WTC11 (cell line): Measurements from ENCODE around the gene CAMTA1. TPM values are rescaled to one million over a fixed set of nuclear protein-coding genes. Genes with fewer than 3 reads are reported as not detected.

Experiments
- ATAC-seq: fragments of 200-7000 bp; cut with Tn5 transposase; 2 replicates; pipeline ENCODE4 v1.10.0; 2021; ENCODE audit warnings: mild to moderate bottlenecking, moderate library complexity
- CTCF ChIA-PET: fragments of 300-600 bp; sonication (Branson Sonifier 250); formaldehyde crosslinking; loops from one replicate; lab custom pipeline; 2021; ENCODE audit warnings: antibody characterized with exemption; lab: Charles Lee
- POLR2A ChIA-PET: fragments of 350-600 bp; sonication (Branson Sonifier 250); formaldehyde crosslinking; loops from one replicate; lab custom pipeline; 2021; ENCODE audit warnings: antibody characterized with exemption; lab: Charles Lee
- DNase-seq: peaks from one replicate; pipeline ENCODE4 v3.0.0; 2021; ENCODE audit warnings: low spot score
- H3K27ac Mint-ChIP-seq: 2 replicates; pipeline ENCODE4 v1.8.0; 2021; ENCODE audit warnings: mixed read lengths
- H3K27me3 Mint-ChIP-seq: 2 replicates; pipeline ENCODE4 v1.8.0; 2021; ENCODE audit warnings: low read depth, mild to moderate bottlenecking, moderate library complexity, mixed read lengths
- H3K36me3 Mint-ChIP-seq: 2 replicates; pipeline ENCODE4 v1.8.0; 2021; ENCODE audit warnings: mixed read lengths
- H3K4me1 Mint-ChIP-seq: 2 replicates; pipeline ENCODE4 v1.8.0; 2022; ENCODE audit warnings: mixed read lengths
- H3K4me3 Mint-ChIP-seq: 2 replicates; pipeline ENCODE4 v1.8.0; 2021; ENCODE audit warnings: mild to moderate bottlenecking, moderate library complexity, mixed read lengths
- H3K9me3 Mint-ChIP-seq: 2 replicates; pipeline ENCODE4 v1.8.0; 2021; ENCODE audit warnings: mixed read lengths
- ATF3 ChIP-seq: sonication (generic); formaldehyde crosslinking; conservative IDR thresholded peaks from 2 replicates; pipeline ENCODE4 v1.8.1; 2022; ENCODE audit warnings: mild to moderate bottlenecking, missing genetic modification reagents
- CREM ChIP-seq: sonication (generic); formaldehyde crosslinking; IDR thresholded peaks from 2 replicates; pipeline ENCODE4 v1.8.1; 2022; ENCODE audit warnings: mild to moderate bottlenecking, missing genetic modification reagents, moderate library complexity
- ELF4 ChIP-seq: sonication (generic); formaldehyde crosslinking; IDR thresholded peaks from 2 replicates; pipeline ENCODE4 v1.8.1; 2022; ENCODE audit warnings: low read depth, mild to moderate bottlenecking, moderate library complexity, missing genetic modification reagents
- ERG ChIP-seq: fragments of 250-450 bp; sonication (Bioruptor Pico); IDR thresholded peaks from 2 replicates; pipeline ENCODE4 v1.8.0; 2021; ENCODE audit warnings: mild to moderate bottlenecking
- GRHL2 ChIP-seq: fragments of 250-450 bp; sonication (Bioruptor Pico); IDR thresholded peaks from 2 replicates; pipeline ENCODE4 v1.8.0; 2022; ENCODE audit warnings: mild to moderate bottlenecking, moderate library complexity; ENCODE audit not compliant: insufficient replicate concordance, severe bottlenecking
- IRF1 ChIP-seq: sonication (generic); formaldehyde crosslinking; IDR thresholded peaks from 2 replicates; pipeline ENCODE4 v1.8.0; 2023; ENCODE audit warnings: missing genetic modification reagents
- IRF2 ChIP-seq: sonication (generic); formaldehyde crosslinking; IDR thresholded peaks from 2 replicates; pipeline ENCODE4 v1.8.0; 2022; ENCODE audit warnings: low read depth, missing genetic modification reagents, borderline replicate concordance
- KAT7 ChIP-seq: sonication (generic); formaldehyde crosslinking; IDR thresholded peaks from 2 replicates; pipeline ENCODE4 v1.8.1; 2023; ENCODE audit warnings: missing genetic modification reagents, mild to moderate bottlenecking, borderline replicate concordance
- NFATC4 ChIP-seq: fragments of 250-450 bp; sonication (Bioruptor Pico); IDR thresholded peaks from 2 replicates; pipeline ENCODE4 v1.9.0; 2021; ENCODE audit warnings: mild to moderate bottlenecking
- NR2C2 ChIP-seq: sonication (generic); formaldehyde crosslinking; IDR thresholded peaks from 2 replicates; pipeline ENCODE4 v1.8.0; 2022; ENCODE audit warnings: mild to moderate bottlenecking, missing genetic modification reagents
- PRDM15 ChIP-seq: sonication (generic); formaldehyde crosslinking; IDR thresholded peaks from 2 replicates; pipeline ENCODE4 v1.8.0; 2022; ENCODE audit warnings: missing genetic modification reagents
- USF2 ChIP-seq: sonication (generic); formaldehyde crosslinking; IDR thresholded peaks from 2 replicates; pipeline ENCODE4 v1.8.1; 2023; ENCODE audit warnings: mild to moderate bottlenecking, missing genetic modification reagents, moderate library complexity
- ZBTB21 ChIP-seq: sonication (generic); formaldehyde crosslinking; IDR thresholded peaks from 2 replicates; pipeline ENCODE4 v1.8.1; 2023; ENCODE audit warnings: mild to moderate bottlenecking, missing genetic modification reagents, borderline replicate concordance
- ZNF121 ChIP-seq: sonication (generic); formaldehyde crosslinking; IDR thresholded peaks from 2 replicates; pipeline ENCODE4 v1.8.0; 2023; ENCODE audit warnings: missing genetic modification reagents
- ZNF512 ChIP-seq: sonication (generic); formaldehyde crosslinking; IDR thresholded peaks from 2 replicates; pipeline ENCODE4 v1.8.1; 2022; ENCODE audit warnings: missing genetic modification reagents, borderline replicate concordance
- ZNF671 ChIP-seq: fragments of 250-450 bp; sonication (Bioruptor Pico); IDR thresholded peaks from 2 replicates; pipeline ENCODE4 v1.8.0; 2021; ENCODE audit warnings: mild to moderate bottlenecking
- total RNA-seq: library from RNA; stranded (reverse); gene quantifications from 3 replicates; pipeline ENCODE4 v1.2.3, GENCODE V29; 2021

Gene CAMTA1
- total RNA-seq, 1 experiment from 2014 or later: 86.4 TPM

- ATAC-seq: no peak
Measured at GRCh38 chr1:7007902-7008301, 222.6 kb downstream of the CAMTA1 start.

More at GRCh38 chr1:7007902-7008301, 222.6 kb downstream of the CAMTA1 start:
- DNase-seq: no peak
- Mint-ChIP-seq H3K27ac (no peak overlapping the region), H3K4me3 (no peak overlapping the region), H3K4me1 (no peaks in the 10 kb centered on the region), H3K9me3 (no peaks in the 10 kb centered on the region), H3K27me3 (no peaks in the 10 kb centered on the region), H3K36me3 (no peaks in the 10 kb centered on the region)
- CTCF ChIA-PET: interaction anchor here (1.0 kb wide), 1 partner anchor 62 kb away, joined by 3 read pairs; no protein-coding TSS in a partner anchor
- POLR2A ChIA-PET: no interaction called here
- TF ChIP-seq ZNF671 (no peak), IRF2 (CRISPR knock-in tag) (no peak), ZBTB21 (no peak), NFATC4 (CRISPR knock-in tag) (no peak), ERG (CRISPR knock-in tag) (no peak), IRF1 (CRISPR knock-in tag) (no peak), KAT7 (no peak), ELF4 (CRISPR knock-in tag) (no peak), ZNF512 (CRISPR knock-in tag) (no peak), USF2 (CRISPR knock-in tag) (no peak), NR2C2 (CRISPR knock-in tag) (no peak), ATF3 (CRISPR knock-in tag) (no peak), ZNF121 (CRISPR knock-in tag) (no peak), GRHL2 (CRISPR knock-in tag) (no peak), CREM (CRISPR knock-in tag) (no peak), PRDM15 (CRISPR knock-in tag) (no peak)
